NCI-H128 (cell line): ENCODE results near the gene FAM24A.
"Not testable (repeated sequence)": the region's sequence is repeated elsewhere in the genome, so short reads cannot be mapped to it uniquely, and the experiment has no call there.

Experiments
- DNase-seq: peaks from one replicate; lab custom pipeline; 2025; ENCODE audit not compliant: unreplicated experiment; lab: John Stamatoyannopoulos, UW

FAM24A gene, protein sequence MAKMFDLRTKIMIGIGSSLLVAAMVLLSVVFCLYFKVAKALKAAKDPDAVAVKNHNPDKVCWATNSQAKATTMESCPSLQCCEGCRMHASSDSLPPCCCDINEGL

DNA sequence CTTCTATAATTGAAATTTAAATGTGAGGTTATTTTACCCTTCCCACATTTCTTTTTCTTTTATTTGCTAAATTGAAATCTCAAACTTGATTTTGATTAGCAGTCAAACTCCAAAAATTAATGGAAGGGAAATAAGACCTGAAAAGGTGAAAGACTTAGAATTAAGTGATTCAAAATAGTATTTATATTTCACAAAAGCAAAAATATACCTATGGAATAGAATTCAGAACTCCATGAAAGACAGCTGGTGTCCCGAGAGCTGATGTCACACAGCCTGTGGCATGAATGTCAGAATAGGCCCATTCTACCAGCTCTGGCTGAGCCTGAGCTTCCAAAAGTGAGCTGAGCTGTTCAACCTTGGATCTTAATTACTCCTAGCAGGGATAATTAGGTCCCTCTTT is at the start of gene FAM24A:
Gene FAM24A, plus strand, starts transcription at position 301 of the 400 bp plus-strand sequence. CDS start 1,025 bp downstream, outside the sequence.
- DNase-seq = no peak

DNA sequence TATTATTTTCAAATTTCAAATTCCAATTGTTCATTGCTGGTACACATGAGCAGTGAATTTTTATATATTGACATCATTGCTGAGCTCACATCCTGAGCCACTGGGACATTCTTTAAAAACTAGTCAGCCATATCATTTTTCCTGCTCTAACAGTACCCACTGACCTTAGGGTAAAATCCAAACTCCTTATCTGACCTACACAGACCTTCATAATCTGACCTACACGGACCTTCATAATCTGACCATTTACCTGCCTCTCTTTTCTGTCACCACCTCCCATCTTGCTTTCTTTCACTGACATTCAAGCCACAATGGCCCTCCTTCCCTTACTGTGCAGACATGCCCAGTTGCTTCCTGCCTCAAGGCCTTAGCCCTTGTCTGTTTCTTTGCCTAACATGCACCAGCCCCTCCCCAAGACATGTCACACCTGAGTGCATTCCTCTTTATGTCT is 48.7 kb upstream of the FAM24A start:
- DNase-seq = no peak

DNA sequence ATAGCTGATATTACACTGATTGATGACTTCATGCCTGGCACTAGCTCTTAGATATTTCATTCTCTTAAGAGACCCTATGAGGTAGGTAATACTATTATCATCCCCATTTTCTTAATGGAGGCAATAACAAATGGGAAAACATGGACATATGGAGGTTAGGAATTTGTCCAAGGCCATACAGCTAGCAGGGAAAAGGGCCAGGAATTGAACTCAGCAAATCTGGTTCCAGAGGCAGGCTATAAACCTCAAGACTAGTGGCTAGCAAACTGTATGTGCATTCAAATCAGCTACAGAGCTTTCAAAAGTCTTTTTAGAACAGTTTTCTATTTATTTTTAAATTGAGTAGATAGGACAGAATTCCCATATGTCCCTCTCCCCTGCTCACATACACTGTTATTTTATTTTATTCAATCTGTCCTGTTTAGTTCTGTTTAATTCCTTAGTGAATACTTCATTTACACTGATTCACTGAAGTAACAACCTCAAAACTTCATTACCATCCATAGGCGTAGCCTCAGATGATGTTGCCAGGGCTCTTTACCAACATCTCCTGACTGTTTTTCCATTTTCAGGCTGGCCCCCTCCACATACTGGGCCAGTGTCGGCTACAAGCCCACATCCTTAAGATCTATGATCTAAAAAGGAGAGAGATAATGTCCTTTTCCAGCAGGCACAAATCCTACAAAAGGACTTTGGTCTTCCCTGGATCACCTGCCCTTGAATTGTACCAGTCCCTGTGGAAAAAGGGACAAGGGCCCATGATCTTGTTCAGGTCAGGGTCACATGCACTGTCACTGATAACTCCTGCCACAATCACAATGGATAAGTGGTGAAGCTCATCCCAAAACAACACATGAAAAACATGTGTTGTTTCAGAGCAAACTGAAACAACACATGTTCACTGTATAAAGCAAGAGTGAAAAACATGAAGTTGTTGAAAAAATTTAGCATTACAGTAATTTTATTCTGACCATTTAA is 46.9 kb upstream of the FAM24A start:
- DNase-seq = no peak

DNA sequence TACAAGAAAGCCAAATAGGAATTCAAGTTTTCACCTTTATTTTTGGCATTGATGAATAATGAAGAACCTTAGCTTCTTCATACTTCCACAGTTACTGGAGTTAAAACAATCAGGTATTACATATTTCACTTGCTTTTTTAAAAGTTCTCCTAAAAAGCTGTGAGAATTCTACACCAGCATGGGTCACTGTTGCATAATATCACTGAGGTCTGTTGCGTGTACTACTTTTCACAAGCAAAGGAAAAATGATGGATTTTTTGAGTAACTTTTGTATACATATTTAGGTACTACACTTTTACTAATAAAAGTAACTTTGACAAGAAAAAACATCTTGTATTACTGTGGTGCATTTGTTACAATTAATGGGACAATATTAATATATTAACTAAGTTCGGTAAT is 46.2 kb upstream of the FAM24A start:
- no peak for DNase-seq

DNA sequence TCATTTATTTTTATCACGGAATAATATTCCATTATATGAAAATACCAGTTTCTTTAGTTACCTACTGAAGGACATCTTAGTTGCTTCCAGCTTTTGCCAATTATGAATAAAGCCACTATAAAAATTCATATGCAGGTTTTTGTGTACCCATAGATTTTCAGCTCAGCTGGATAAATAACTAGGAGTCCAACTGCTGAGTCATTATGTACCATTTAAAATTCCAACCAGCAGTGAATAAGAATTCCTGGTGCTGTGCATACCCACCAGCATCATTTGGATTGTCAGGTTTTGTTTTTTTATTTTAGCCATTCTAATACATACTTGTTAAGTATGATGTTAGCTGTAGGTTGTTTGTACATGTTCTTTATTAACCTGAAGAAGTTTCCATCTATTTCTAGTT is 45.5 kb upstream of the FAM24A start:
- DNase-seq = no peak

DNA sequence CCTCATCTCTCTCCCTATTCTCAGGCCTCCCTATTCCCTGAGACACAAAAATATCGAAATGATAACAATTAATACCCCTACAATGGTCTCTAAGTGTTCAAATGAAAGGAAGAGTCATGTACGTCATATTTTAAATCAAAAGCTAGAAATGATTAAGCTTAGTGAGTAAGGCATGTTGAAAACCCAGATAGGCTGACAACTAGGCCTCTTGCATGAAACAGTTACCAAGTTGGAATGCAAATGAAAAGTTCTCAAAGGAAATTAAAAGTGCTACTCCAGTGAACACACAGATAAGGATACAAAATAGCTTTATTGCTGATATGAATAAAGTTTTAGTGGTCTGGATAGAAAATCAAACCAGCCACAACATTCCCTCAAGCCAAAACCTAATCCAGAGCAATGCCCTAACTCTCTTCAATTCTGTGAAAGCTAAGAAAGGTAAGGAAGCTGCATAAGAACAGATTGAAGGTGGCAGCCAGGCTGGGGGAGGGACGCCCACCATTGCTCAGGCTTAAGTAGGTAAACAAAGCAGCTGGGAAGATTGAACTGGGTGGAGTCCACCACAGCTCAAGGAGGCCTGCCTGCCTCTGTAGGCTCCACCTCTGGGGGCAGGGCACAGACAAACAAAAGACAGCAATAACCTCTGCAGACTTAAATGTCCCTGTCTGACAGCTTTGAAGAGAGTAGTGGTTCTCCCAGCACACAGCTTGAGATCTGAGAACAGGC is 43.5 kb upstream of the FAM24A start:
- DNase-seq = not testable (repeated sequence)

DNA sequence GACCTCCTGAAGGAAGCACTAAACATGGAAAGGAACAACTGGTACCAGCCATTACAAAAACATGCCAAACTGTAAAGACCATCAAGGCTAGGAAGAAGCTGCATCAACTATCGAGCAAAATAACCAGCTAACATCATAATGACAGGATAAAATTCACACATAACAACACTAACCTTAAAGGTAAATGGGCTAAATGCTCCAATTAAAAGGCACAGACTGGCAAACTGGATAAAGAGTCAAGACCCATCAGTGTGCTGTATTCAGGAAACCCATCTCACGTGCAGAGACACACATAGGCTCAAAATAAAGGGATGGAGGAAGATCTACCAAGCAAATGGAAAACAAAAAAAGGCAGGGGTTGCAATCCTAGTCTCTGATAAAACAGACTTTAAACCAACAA is 41.6 kb upstream of the FAM24A start:
- not testable (repeated sequence) for DNase-seq

DNA sequence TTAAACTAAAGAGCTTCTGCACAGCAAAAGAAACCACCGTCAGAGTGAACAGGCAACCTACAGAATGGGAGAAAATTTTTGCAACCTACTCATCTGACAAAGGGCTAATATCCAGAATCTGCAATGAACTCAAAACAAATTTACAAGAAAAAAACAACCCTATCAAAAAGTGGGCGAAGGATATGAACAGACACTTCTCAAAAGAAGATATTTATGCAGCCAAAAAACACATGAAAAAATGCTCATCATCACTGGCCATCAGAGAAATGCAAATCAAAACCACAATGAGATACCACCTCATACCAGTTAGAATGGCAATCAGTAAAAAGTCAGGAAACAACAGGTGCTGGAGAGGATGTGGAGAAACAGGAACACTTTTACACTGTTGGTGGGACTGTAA is 38.5 kb upstream of the FAM24A start:
- not testable (repeated sequence) for DNase-seq

DNA sequence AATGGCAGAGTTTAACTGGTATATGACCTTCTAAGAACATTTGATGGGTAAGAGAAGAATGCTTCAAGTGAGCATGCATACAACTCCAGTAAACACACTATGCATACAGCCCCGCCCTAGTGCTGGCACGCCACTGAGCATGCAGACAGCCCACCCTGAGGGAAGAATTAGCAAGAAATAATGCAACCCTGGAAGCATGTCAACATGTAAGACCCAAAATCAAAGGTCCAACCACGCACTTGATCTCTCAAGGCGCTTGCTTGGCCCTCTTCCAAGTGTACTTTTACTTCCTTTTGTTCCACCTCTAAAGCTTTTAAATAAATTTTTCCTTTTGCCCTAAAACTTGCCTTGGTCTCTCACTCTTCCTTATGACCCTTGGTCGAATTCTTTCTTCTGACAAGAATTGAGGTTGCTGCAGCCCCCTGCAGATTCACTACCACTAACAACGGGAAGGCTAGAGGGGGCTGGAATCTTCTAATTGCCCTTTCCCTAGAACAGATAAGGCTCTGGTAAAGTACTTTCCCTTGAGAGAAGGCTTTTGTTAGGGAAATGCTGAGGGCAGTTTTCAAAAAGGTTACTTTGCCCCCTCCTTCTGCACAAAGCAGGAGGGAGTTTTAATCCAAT is 34.5 kb upstream of the FAM24A start:
- DNase-seq = no peak

DNA sequence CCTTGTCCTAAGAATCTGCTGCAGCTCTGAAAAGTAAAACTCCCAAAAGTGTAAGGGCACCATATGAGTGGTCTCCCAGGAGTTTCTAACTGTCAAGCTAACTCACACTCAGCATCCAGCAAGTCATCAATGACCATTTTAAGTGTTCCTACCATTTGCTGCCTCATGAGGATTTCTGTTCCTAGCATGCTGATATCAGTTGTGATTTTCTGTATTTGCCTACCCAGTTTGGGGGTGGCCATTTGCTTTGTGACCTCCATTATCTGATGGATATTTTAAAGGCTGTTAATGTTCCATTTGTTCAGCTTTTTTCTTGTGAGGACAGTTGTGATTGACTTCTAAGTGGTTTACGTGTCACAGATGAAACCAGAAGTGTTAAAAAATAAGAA is 33.9 kb upstream of the FAM24A start:
- DNase-seq = no peak

DNA sequence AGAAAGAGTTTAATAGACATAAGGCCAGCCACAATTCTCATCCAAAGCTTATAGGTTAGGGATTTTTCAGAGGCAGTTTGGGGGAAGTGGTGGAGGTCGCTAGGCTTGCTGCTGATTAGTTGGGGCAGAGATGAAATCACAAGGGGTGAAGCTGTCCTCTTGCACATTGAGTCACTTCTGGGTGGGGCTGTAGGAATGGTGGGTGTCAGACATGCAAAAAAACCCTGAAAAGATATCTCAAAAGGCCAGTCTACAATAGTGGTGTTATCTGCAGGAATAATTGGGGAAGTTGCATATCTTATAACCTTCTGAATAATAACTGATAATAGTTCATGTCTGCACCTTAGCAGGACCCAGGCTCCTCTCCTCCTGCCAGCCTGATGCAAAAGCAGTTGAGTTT is 33.1 kb upstream of the FAM24A start:
- no peak for DNase-seq

DNA sequence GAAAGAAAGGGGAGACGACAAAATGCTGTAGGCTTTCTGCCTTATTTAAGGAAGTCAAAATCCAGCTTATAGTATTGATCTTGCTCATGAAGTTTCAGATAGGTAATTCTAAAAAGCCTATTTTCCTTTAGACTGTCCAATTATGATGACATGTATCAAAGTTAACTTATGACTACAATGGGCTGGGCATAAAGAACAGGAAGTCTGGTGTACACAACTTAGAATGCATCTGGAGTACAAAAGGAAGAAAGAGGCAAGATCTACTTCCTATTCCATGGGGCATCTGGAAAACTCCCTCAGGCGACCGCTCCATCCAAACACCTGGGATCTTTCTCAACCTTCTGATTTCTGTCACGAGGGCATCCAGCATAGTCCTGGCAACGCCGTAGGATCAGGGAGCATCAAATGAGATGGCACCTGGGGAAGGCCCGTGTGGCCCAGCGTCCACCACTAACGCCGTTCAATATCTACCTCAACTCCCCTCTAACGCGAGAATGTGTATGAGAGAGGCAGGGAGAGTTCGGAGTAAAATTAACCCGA is 31.5 kb upstream of the FAM24A start:
- no peak for DNase-seq

DNA sequence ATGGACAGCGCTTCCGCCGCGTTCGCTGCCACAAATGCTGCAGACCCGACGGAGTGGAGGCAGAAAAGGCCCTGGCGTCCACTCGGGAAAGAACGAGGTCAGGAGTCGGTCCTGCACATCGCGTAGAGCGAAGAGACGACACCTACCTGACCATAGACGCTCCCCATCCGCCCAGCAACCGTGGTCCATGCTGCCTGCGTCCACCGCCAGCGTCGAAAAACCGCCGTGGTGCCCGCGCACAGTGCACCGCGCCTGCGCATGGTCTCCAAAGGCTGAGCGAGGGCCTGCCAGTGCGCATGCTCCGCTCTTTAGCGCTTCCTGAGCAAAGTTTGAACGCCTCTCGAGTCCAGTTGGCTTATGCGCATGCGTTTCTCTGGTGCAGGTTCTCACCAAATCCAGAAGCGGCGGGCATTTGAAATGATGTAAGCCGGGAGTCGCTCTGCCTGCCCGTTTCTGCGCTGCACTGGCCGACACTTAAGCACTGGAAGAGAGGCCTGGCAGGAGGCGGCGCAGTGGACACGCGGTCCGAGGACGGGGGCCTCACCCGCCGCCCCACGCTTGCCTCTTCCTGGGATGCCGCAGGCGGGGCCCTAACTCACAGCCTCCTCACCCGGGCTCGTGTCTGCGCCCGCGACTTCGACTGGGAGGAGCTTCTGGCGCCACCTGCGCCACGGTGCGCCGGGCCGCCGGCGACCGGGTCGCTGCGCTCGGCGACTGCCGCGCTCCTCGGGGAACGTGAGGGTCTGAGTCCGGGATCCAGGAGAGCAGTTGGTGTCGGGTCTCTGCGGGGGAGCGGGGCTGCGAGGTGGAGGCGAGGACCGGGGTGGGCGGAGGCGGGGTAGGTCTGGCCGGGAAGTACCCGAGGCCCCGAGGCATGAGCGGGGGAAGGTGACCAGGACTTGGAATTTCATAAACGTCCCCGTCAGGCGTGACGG is 30.8 kb upstream of the FAM24A start, which contains the start of gene FAM24B:
Gene FAM24B, minus strand, starts transcription at position 243 of the 935 bp plus-strand sequence. CDS start 29,066 bp downstream, outside the sequence.
- peak; percentile 72 for DNase-seq

DNA sequence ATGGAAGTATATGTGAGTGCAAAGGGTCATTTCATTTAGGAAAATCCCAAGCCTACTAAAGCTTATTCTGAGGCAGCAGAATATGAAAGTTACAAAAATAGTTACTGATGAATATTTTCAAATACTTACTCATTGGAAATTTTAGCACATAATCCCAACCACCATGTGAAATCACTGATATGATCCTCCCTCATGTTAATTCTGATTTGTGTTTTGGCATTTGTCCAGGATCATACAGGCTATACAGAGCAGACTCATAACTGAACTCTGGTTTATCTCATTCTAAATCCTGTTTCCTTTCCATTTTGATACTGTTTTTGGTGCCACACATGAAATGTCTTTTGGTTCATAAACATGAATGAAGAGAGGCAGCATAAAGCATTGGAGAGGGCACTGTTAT is 27.6 kb upstream of the FAM24A start:
- DNase-seq = no peak

DNA sequence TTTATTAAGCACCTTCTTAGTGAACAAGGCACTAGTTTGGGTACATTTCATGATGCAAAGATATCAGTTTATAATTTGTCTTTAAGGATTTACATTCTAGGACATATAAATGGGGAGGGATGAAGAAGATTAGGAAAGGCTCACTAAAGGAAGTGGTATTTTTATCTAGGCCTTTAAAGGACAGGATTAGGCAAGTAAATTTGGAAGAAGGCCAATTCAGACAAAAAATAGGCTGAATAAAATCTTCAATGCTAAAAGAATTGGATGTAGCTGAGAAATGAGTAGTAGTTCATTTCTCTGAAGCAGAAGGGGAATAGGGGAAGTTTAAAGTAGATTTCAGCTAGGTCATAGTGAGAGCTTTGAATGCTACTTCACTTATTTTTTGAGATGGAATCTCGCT is 26.2 kb upstream of the FAM24A start:
- no peak for DNase-seq

DNA sequence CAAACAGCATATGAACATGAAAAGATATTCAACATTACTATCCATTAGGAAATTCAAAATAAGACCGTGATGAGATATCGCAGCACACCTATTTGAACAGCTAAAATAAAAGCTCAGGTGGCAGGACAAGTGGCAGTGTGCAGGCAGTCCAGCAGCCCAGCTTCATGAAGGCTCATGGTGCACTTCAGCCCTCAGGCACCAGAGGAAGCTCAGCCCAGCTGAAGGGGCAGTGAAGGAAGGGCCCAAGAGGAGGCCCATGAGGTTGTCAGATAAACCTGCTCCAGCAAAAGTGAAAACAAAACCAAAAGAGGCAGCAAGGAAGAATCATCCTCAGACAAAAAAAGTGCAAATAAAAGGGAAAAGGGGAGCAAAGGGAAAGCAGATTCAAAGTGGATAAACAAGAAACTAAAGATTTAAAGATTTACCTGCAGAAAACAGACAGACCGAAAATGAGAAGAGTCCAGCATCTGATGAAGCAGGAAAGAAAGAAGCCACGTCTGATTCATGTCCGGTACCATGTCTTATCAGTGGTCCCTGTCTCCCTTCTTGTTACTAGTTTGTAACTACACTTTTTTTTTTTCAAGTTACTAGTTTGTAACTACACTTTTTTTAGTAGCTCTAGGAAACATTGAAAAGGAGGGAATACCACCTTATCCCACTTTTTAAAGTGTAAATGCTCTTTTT is 16.0 kb upstream of the FAM24A start:
- DNase-seq = no peak

DNA sequence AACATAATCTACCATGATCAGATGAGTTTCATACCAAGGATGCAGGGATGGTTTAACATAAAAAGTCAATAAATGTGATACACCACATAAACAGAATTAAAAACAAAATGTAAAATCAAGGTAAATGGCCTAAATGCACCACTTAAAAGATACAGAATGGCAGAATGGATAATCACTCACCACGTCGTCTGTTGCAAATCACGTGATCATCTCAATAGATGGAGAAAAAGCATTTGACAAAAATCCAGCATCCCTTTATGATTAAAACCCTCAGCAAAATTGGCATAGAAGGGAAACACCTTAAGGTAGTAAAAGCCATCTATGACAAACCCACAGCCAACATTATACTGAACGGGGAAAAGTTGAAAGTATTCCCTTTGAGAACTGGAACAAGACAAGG is 6.5 kb upstream of the FAM24A start:
- not testable (repeated sequence) for DNase-seq

DNA sequence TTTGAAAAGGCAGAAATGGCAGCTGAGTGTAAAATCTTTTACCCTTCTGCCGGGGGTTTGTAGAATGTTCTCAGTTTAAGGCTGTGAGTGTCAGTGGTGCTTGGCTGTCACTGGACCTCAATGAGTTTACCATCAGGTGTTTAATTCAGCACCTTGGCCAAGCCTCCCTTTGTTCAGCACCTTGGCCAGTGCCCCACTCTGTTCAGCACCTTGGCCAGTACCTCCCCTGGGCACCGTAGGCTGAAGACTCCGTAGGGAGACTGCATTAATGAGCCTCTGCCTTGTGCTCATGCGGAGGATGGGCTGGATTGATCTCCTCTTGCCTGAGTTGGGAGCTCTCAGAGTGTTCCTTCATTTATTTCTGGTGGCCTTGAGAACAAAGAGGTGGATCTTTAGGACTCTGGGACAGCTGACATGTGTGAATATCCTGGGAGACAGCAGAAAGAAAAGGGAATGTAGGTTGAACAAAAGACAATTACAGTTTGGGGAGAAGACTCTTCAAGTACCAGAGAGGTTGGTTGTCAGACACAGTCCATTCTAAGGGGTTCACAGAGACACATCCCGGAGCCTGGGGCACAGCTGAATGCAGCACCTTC is 1.6 kb downstream of the FAM24A start:
- DNase-seq = no peak

DNA sequence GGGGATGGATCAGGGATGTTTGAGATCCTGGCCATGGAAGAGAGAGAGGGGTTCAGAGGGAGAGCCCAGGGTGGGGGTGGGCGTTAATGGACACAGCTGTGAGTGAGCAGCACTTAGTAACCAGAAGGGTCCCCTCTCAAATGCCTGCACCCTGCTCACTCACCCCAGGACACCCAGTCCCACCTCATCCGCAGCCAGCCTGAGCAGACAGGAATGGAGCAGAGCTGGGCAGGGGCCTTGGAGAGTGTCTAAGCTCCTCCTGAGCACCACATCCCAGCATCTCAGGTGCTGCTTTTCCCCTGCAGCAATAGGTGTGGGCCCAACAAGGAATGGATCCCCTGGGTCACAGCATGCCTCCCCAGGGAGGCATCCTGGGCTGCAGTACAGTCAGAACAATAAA is 5.3 kb downstream of the FAM24A start:
- no peak for DNase-seq
